Stimulated activated CD8-positive, alpha-beta memory T cell treated with anti-CD3 and anti-CD28 coated beads, Interleukin-7, amount 100 ng/mL, for 1 hour (primary cell): ENCODE results near the gene ZNF747.
"Not testable (repeated sequence)": the region's sequence is repeated elsewhere in the genome, so short reads cannot be mapped to it uniquely, and the experiment has no call there.

Experiments used
- DNase-seq, 2 donors: peaks; one replicate each; pipeline ENCODE4 v3.0.0-alpha.2; 2020; ENCODE audit warnings: low read depth in 2 of 2

ZNF747 gene

GRCh38 chr16:30535106-30535776 is 583 bp upstream of the ZNF747 start:
- DNase-seq, result no peak

- DNase-seq, result no peak
Observed at GRCh38 chr16:30533748-30534367, 800 bp downstream of the ZNF747 start.

- no peak for DNase-seq
Observed at GRCh38 chr16:30533146-30533522, 1.5 kb downstream of the ZNF747 start.

- DNase-seq, result no peak
Observed at GRCh38 chr16:30532285-30533145, 2.1 kb downstream of the ZNF747 start.

GRCh38 chr16:30530163-30531037 is 4.3 kb downstream of the ZNF747 start:
- no peak for DNase-seq

- DNase-seq, result no peak
Observed at GRCh38 chr16:30528799-30529457, 5.7 kb downstream of the ZNF747 start.

GRCh38 chr16:30527635-30528178 is 7.0 kb downstream of the ZNF747 start:
- no peak for DNase-seq

GRCh38 chr16:30526823-30527634 is 7.6 kb downstream of the ZNF747 start:
- peak; percentile 75 to 79 for DNase-seq

- no peak for DNase-seq
Observed at GRCh38 chr16:30526137-30526822, 8.4 kb downstream of the ZNF747 start, which contains the start of gene ZNF768. Gene ZNF768 (minus strand): TSS chr16:30526566. CDS start chr16:30526413, 153 bp downstream.

GRCh38 chr16:30525844-30526136 is 8.9 kb downstream of the ZNF747 start:
- no peak for DNase-seq

GRCh38 chr16:30524575-30525568 is 9.8 kb downstream of the ZNF747 start:
- DNase-seq, result no peak

GRCh38 chr16:30523768-30524574 is 10.7 kb downstream of the ZNF747 start:
- no peak for DNase-seq

- DNase-seq, result not testable (repeated sequence)
Observed at GRCh38 chr16:30522702-30523463, 11.8 kb downstream of the ZNF747 start.

- DNase-seq, result no peak
Observed at GRCh38 chr16:30521873-30522641, 12.6 kb downstream of the ZNF747 start.

- no peak for DNase-seq
Observed at GRCh38 chr16:30521476-30521872, 13.2 kb downstream of the ZNF747 start.
